Brain pericyte (primary cell): ENCODE data around the gene CAB39.
"Not testable (repeated sequence)": the region's sequence is repeated elsewhere in the genome, so short reads cannot be mapped to it uniquely, and the experiment has no call there.

Source experiments
- DNase-seq: peaks from one replicate; pipeline ENCODE4 v3.0.0-alpha.2; 2012; ENCODE audit warnings: low read depth, low spot score

Gene CAB39

DNA sequence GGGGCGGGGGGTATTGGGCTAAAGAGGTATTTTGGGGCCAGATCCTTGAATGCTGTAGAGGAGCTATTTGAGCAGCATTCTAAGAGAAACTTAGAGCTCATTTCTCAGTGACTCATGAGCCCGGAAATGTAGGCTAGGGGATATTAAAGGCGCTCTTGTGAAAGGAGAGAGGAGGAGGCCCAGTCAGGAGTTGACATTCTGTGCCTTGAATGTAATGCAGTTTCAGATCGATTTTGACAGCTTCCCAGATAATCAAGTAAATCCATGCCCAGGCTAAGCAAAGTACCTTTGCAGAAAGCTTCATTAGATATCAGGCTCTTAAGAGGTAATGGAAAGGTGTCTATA, 1.5 kb downstream of the CAB39 start:
- DNase-seq: no peak

GRCh38 chr2:230715201-230715600, 2.6 kb downstream of the CAB39 start:
- no peak for DNase-seq

DNA sequence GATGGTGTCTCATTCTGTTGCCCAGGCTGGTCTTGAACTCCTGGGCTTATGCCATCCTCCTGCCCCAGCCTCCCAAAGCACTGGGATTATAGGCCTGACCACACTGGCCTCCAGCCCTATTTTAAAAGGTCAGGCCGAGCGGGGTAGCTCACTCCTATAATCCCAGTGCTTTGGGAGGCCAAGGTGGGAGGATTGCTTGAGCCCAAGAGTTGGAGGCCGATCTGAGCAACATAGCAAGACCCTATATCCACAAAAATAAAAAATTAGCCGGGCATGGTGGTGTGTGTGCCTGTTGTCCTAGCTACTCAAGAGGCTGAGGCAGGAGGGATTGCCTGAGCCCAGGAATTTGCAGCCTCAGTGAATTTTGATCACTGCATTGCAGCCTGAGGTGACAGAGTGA, 3.9 kb downstream of the CAB39 start:
- DNase-seq: no peak

- no peak for DNase-seq
Measured at GRCh38 chr2:230717600-230717999, 5.0 kb downstream of the CAB39 start.

DNA sequence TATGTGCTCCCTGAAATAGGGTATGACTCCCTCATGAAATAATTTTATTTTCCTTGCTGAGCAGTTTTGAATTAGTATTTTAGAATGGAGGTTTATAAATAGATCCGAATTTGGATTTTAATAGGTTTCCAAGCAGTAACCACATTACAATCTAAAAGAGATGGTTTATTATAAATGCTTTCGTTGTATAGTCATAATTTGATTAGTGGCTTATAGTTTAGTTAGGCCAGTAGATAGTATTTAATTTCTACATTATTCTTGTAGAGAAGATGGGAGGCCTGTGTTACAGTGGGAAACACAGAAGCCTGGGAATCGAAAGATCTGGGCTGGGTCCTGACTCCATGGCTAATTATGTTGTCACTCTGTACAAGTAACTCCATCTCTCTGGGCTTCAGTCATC, 6.7 kb downstream of the CAB39 start:
- DNase-seq: no peak

- no peak for DNase-seq
Measured at GRCh38 chr2:230721712-230722111, 9.1 kb downstream of the CAB39 start.

GRCh38 chr2:230722207-230722885, 9.7 kb downstream of the CAB39 start:
- DNase-seq: no peak

- DNase-seq: no peak
Measured at GRCh38 chr2:230723363-230723762, 10.7 kb downstream of the CAB39 start.

GRCh38 chr2:230724957-230725356, 12.3 kb downstream of the CAB39 start:
- not testable (repeated sequence) for DNase-seq

- DNase-seq: no peak
Measured at GRCh38 chr2:230731512-230731911, 18.9 kb downstream of the CAB39 start.

DNA sequence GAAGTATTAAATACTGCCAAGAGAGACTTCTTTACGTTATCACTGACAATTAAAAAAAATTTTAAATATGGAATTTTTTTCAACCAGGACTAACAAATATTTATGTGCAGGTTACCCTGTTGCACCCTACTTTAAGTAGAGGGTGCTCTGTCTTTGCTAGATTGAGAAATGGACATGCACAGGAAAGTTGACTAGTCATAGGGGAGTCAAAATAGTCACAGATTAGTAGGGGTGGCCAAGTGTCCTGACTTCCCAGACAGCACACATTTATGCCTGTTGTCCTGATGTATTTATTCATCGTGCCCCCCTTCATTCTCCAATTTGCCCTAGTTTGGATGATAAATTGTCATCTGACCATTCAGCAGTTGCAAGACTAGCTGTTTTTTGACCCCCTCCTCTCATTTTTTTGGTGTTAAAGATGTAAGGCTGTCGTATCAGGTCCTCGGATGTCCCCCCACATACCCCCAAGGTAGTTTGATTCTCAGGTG, 20.3 kb downstream of the CAB39 start:
- no peak for DNase-seq

GRCh38 chr2:230734247-230735175, 21.9 kb downstream of the CAB39 start:
- no peak for DNase-seq

DNA sequence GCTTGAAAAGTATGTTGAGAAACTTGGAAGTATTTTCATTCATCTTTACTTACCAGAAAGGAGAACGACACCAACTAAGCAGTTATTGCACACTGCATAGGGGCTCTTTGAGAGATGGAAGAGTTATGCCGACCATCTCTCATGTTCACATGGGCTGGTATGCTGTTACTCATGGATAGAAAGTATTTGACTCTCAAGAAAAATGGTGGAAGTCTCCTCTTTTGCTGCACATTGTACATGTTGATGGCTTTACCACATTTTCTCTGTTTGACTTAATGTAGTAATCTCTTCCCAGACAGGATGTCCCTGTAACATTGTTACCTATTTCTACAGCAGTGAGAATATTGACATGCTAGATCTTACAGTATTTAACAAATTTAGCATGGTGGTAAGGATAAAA, 23.2 kb downstream of the CAB39 start:
- no peak for DNase-seq

GRCh38 chr2:230737300-230737699, 24.7 kb downstream of the CAB39 start:
- DNase-seq: no peak

- DNase-seq: no peak
Measured at GRCh38 chr2:230737791-230738226, 25.2 kb downstream of the CAB39 start.

GRCh38 chr2:230738391-230738811, 25.8 kb downstream of the CAB39 start:
- DNase-seq: no peak

GRCh38 chr2:230738924-230739323, 26.3 kb downstream of the CAB39 start:
- no peak for DNase-seq

DNA sequence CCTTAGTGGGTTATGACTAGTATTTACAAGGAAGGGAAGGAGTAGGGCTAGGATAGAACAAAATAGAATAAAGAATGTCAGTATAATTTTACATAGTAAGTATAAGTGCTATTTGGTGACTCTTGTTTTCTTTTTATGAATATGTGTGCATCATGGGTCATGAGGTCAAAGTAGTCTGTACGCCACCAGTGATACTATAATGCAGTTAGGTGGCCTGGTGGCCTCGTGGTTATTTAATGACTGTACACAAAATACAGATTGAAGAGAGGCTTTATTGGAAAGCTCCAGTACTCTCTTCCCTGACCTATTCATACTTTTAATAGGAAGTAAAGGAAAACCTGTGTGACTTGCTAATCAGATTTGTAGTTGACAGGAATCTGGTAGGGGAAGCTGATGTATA, 27.3 kb downstream of the CAB39 start:
- no peak for DNase-seq

- DNase-seq: no peak
Measured at GRCh38 chr2:230742781-230743180, 30.1 kb downstream of the CAB39 start.

DNA sequence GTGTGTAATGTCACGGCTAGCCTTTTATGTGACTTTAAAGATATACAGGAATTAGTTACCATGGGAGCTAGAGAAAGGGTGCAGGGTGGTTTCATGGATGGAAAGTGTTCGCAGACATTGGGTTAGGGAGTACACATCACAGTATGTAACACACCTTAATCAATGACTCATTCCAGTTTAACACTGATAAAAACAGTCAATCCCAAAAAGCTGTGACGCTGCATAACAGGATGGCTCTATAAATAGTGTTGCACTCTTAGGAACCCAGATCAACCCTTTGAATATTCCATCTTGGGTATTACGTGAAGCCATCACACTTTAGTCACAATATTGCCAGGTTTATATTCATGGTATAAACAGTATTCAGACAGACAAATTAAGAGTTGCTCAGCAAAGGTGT, 33.6 kb downstream of the CAB39 start:
- DNase-seq: no peak

- no peak for DNase-seq
Measured at GRCh38 chr2:230748087-230748486, 35.4 kb downstream of the CAB39 start.

GRCh38 chr2:230749111-230749510, 36.5 kb downstream of the CAB39 start:
- DNase-seq: no peak

DNA sequence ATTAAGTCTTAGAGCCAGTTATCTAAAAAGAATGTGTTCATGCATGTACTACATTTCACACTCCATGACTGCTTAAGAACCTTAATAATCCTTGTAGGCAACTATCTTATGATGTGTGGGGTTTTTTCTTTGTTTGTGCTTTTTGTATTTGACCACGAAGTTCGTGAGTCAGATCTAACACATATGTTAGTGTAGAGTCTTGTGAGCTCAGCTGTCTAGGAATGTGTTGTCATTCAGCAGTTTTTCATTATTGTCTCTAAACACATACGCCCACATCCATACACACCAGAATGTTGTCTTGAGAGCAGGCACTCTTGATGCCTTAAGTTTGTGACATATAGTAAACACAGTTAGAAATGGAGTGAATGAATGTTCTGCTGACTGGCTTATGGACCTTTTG, 38.4 kb downstream of the CAB39 start:
- DNase-seq: no peak
